SK-N-SH (cell line): ENCODE measurements around the gene MAN2B2. TPM values are rescaled to one million over a fixed set of nuclear protein-coding genes. Genes with fewer than 3 reads are reported as not detected.
A peak's percentile ranks its signal among the peaks of the same experiment; 100 is the strongest.

Experiments used
- CTCF ChIA-PET: fragments of 300-600, 350-600 bp; formaldehyde crosslinking; extraction: SDS; loops from one replicate; lab custom pipeline; 2021; lab: Yijun Ruan, JAX
- POLR2A ChIA-PET: fragments of 350-600 bp; sonication (Branson Sonifier 250); formaldehyde crosslinking; extraction: SDS; loops from one replicate; lab custom pipeline; 2020; ENCODE audit warnings: antibody characterized with exemption, inconsistent platforms; lab: Yijun Ruan, JAX
- DNase-seq: peaks from one replicate; pipeline ENCODE4 v3.0.0; 2012
- H2AFZ ChIP-seq: fragments of 200-600 bp; sonication (generic); 2 replicates; pipeline ENCODE4 v1.8.1; 2016; ENCODE audit warnings: antibody characterized with exemption, mild to moderate bottlenecking, low read depth
- H3F3A ChIP-seq: fragments of 200-600 bp; sonication (generic); replicated peaks from 2 replicates; pipeline ENCODE3; 2016; ENCODE audit warnings: antibody characterized with exemption, mild to moderate bottlenecking; ENCODE audit not compliant: insufficient read depth
- H3K27ac ChIP-seq, 2 experiments: fragments of 200-500 bp in 1 of 2; fragments of 200-600 bp in 1 of 2; sonication (Bioruptor generic) in 1 of 2; sonication (generic), shearing (Covaris generic) in 1 of 2; 2 replicates each; pipeline versions ENCODE4 v1.5.1 to v1.6.1; 2014 to 2016; ENCODE audit warnings: low read depth in 2 of 2, inconsistent platforms in 1 of 2, low read length in 1 of 2, mild to moderate bottlenecking in 1 of 2, mixed read lengths in 1 of 2
- H3K27me3 ChIP-seq: fragments of 200-600 bp; sonication (generic), shearing (Covaris generic); 2 replicates; pipeline ENCODE4 v1.6.1; 2016; ENCODE audit warnings: mixed run types; ENCODE audit not compliant: insufficient read depth
- H3K36me3 ChIP-seq, 2 experiments: fragments of 200-500 bp in 1 of 2; fragments of 200-600 bp in 1 of 2; sonication (Bioruptor generic) in 1 of 2; sonication (generic) in 1 of 2; replicated peaks in 1 of 2; 2 replicates each; pipeline versions ENCODE3 to v1.5.1; 2014 to 2016; ENCODE audit warnings: low read length in 1 of 2, mild to moderate bottlenecking in 1 of 2; ENCODE audit not compliant: insufficient read depth in 2 of 2, control insufficient read depth in 1 of 2
- H3K4me1 ChIP-seq, 2 experiments: fragments of 200-500 bp in 1 of 2; fragments of 200-600 bp in 1 of 2; sonication (Bioruptor generic) in 1 of 2; sonication (generic), shearing (Covaris generic) in 1 of 2; 2 replicates each; pipeline versions ENCODE4 v1.5.1 to v1.6.1; 2014 to 2016; ENCODE audit warnings: low read depth in 1 of 2, low read length in 1 of 2, mixed run types in 1 of 2; ENCODE audit not compliant: insufficient read depth in 2 of 2, control insufficient read depth in 1 of 2
- H3K4me2 ChIP-seq: fragments of 200-600 bp; sonication (generic), shearing (Covaris generic); 2 replicates; pipeline ENCODE4 v1.6.1; 2017; ENCODE audit warnings: mixed run types
- H3K4me3 ChIP-seq, 2 experiments: fragments of 200-500 bp in 1 of 2; fragments of 200-600 bp in 1 of 2; sonication (Bioruptor generic) in 1 of 2; sonication (generic), shearing (Covaris generic) in 1 of 2; 2 replicates each; pipeline versions ENCODE4 v1.5.1 to v1.8.1; 2014 to 2016; ENCODE audit warnings: low read depth in 2 of 2, inconsistent platforms in 1 of 2, low read length in 1 of 2, mild to moderate bottlenecking in 1 of 2, mixed read lengths in 1 of 2, moderate library complexity in 1 of 2
- H3K79me2 ChIP-seq: fragments of 200-600 bp; sonication (generic); 2 replicates; pipeline ENCODE4 v1.8.1; 2017; ENCODE audit warnings: mild to moderate bottlenecking; ENCODE audit not compliant: insufficient read depth
- H3K9ac ChIP-seq: fragments of 200-600 bp; sonication (generic); 2 replicates; pipeline ENCODE4 v1.6.1; 2017; ENCODE audit warnings: mixed run types
- H3K9me2 ChIP-seq: fragments of 200-600 bp; sonication (generic); 2 replicates; pipeline ENCODE4 v1.6.1; 2017; ENCODE audit warnings: mixed run types
- H3K9me3 ChIP-seq: fragments of 200-600 bp; sonication (generic); 2 replicates; pipeline ENCODE4 v1.6.1; 2017; ENCODE audit warnings: mixed run types, mild to moderate bottlenecking, moderate library complexity
- H4K20me1 ChIP-seq: fragments of 200-600 bp; sonication (generic); 2 replicates; pipeline ENCODE4 v1.6.1; 2017; ENCODE audit warnings: mild to moderate bottlenecking, mixed run types; ENCODE audit not compliant: insufficient read depth
- CHD2 ChIP-seq: fragments of 150-350 bp; IDR thresholded peaks from 2 replicates; pipeline ENCODE4 v1.6.1; 2018; ENCODE audit warnings: low read length; ENCODE audit not compliant: partially characterized antibody
- CTCF ChIP-seq: fragments of 200-600 bp; sonication (generic); IDR thresholded peaks from 2 replicates; pipeline ENCODE4 v1.6.1; 2017; ENCODE audit warnings: antibody characterized with exemption, mild to moderate bottlenecking, moderate library complexity
- ELF1 ChIP-seq: IDR thresholded peaks from 2 replicates; pipeline ENCODE4 v1.4.0; 2012
- EP300 ChIP-seq, 2 experiments: IDR thresholded peaks; 2 replicates each; pipeline versions ENCODE4 v1.4.0 to v1.6.1; 2012; ENCODE audit warnings: borderline replicate concordance in 1 of 2, low read depth in 1 of 2, low read length in 1 of 2
- EZH2phosphoT487 ChIP-seq: fragments of 200-600 bp; sonication (generic); IDR thresholded peaks from 2 replicates; pipeline ENCODE4 v1.6.1; 2017; ENCODE audit warnings: low read depth, mixed run types, mild to moderate bottlenecking, antibody characterized with exemption, moderate library complexity, borderline replicate concordance
- FOSL2 ChIP-seq: IDR thresholded peaks from 2 replicates; pipeline ENCODE4 v1.4.0; 2012; ENCODE audit warnings: low read depth, mild to moderate bottlenecking, moderate library complexity, borderline replicate concordance
- FOXJ3 ChIP-seq: sonication (generic); formaldehyde crosslinking; IDR thresholded peaks from 2 replicates; pipeline ENCODE4 v1.5.1; 2020; ENCODE audit warnings: mild to moderate bottlenecking, missing genetic modification reagents
- GATA2 ChIP-seq: sonication (generic); formaldehyde crosslinking; IDR thresholded peaks from 2 replicates; pipeline ENCODE4 v1.5.0; 2020; ENCODE audit warnings: mild to moderate bottlenecking, missing genetic modification reagents
- MEF2A ChIP-seq: IDR thresholded peaks from 2 replicates; pipeline ENCODE4 v1.4.0; 2012; ENCODE audit warnings: low read depth, borderline replicate concordance
- NFIC ChIP-seq: IDR thresholded peaks from 2 replicates; pipeline ENCODE4 v1.4.0; 2012; ENCODE audit warnings: borderline replicate concordance
- POLR2AphosphoS5 ChIP-seq: IDR thresholded peaks from 2 replicates; pipeline ENCODE4 v1.6.1; 2012; ENCODE audit warnings: low read depth, low read length
- RAD21 ChIP-seq: IDR thresholded peaks from 2 replicates; pipeline ENCODE4 v1.6.1; 2012; ENCODE audit warnings: mild to moderate bottlenecking, low read length
- RFX5 ChIP-seq: IDR thresholded peaks from 2 replicates; pipeline ENCODE4 v1.6.1; 2012; ENCODE audit warnings: mild to moderate bottlenecking, improper control_type of control experiment, low read length
- RXRA ChIP-seq: IDR thresholded peaks from 2 replicates; pipeline ENCODE4 v1.4.0; 2012; ENCODE audit warnings: low read depth, mild to moderate bottlenecking, borderline replicate concordance
- TCF12 ChIP-seq: IDR thresholded peaks from 2 replicates; pipeline ENCODE4 v1.4.0; 2012
- USF1 ChIP-seq: IDR thresholded peaks from 2 replicates; pipeline ENCODE4 v1.4.0; 2012; ENCODE audit warnings: low read depth, borderline replicate concordance
- YY1 ChIP-seq: IDR thresholded peaks from 2 replicates; pipeline ENCODE4 v1.4.0; 2012; ENCODE audit warnings: low read depth, mild to moderate bottlenecking
- whole genome bisulfite sequencing: methylation state at CpG from one replicate; pipeline ENCODE4 v1.1.6; 2017; ENCODE audit warnings: low lambda C conversion rate; 5-methylcytosine and 5-hydroxymethylcytosine counted together
- polyA plus RNA-seq, 3 experiments: library from polyadenylated mRNA; depleted of rRNA; stranded (reverse); fragments of >200 nt; gene quantifications; 2 replicates each; pipeline ENCODE4 v1.2.3, GENCODE V29; 2012
- TF ChIP-seq, protein P1 (sequence below): IDR thresholded peaks from 2 replicates; pipeline ENCODE4 v1.4.0; 2012; ENCODE audit warnings: low read depth
- TF ChIP-seq, protein P2 (sequence below): fragments of 150-350 bp; IDR thresholded peaks from 2 replicates; pipeline ENCODE4 v1.6.1; 2016; ENCODE audit warnings: mild to moderate bottlenecking, low read depth, low read length
- TF ChIP-seq, protein P3 (sequence below): fragments of 150-350 bp; IDR thresholded peaks from 2 replicates; pipeline ENCODE4 v1.6.1; 2017; ENCODE audit warnings: antibody characterized with exemption, low read length, low read depth, borderline replicate concordance

The MAN2B2 gene
- polyA plus RNA-seq, 1 of the 3 experiments (the other 2 are of a cell fraction): 24.9 TPM

- 96% methylated on average over 14 of the region's 14 CpGs for WGBS
- Histone ChIP-seq H4K20me1 (peaks cover 23% of the 10 kb centered on the region), H3K27me3 (no peaks in the 10 kb centered on the region), H3K4me1 (peaks cover 0 to 14% of the 10 kb centered on the region in 2 experiments; a peak in 3 of 4 replicates), H2AFZ (peak overlapping the region; percentile 99; the same call in 1 of the 2 replicates), H3K9me3 (no peaks in the 10 kb centered on the region), H3K4me3 (no peak overlapping the region), H3K79me2 (peaks cover 37% of the 10 kb centered on the region), H3K36me3 (peaks cover 13 to 16% of the 10 kb centered on the region in 2 experiments), H3K4me2 (no peak overlapping the region), H3K9me2 (no peaks in the 10 kb centered on the region), H3K9ac (no peak overlapping the region), H3F3A (peaks cover 11% of the 10 kb centered on the region), H3K27ac (no peak overlapping the region)
- TF ChIP-seq GATA2 (CRISPR knock-in tag) (no peak), USF1 (no peak), EP300 (IDR thresholded peaks at IDR 0.05; ENCODE audit: borderline replicate concordance in 1 of 2, low read depth in 1 of 2, low read length in 1 of 2) (no peak), POLR2AphosphoS5 (no peak), RAD21 (no peak), MEF2A (no peak)
- TF ChIP-seq, protein P1, sequence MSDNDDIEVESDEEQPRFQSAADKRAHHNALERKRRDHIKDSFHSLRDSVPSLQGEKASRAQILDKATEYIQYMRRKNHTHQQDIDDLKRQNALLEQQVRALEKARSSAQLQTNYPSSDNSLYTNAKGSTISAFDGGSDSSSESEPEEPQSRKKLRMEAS: no peak
- ChIA-PET CTCF (interaction anchor here (1.0 kb wide), 1 partner anchor 79 kb away, joined by 3 read pairs; no protein-coding TSS in a partner anchor), POLR2A (interaction anchor here (0.7 to 1.4 kb wide), 2 partner anchors 78 to 369 kb away, joined by 5 read pairs; partner anchors contain the start of gene WFS1)
- DNase-seq: no peak
Observed at GRCh38 chr4:6639137-6639680, 64.2 kb downstream of the MAN2B2 start.

GRCh38 chr4:6640292-6641163, 65.5 kb downstream of the MAN2B2 start, which contains the start of gene MRFAP1:
Gene MRFAP1, plus strand, starts transcription at chr4:6640685. Its CDS starts 178 bp downstream, at chr4:6640863.
- WGBS: under 1% methylated on average over 63 of the region's 90 CpGs
- peak; percentile 98 for DNase-seq
- Histone ChIP-seq H4K20me1 (peaks cover 23% of the 10 kb centered on the region), H3K27me3 (no peaks in the 10 kb centered on the region), H3F3A (peaks cover 11% of the 10 kb centered on the region), H3K4me2 (peak within 1 kb of the TSS; percentile 92), H2AFZ (peak within 1 kb of the TSS; percentile 99), H3K4me1 (peaks cover 0 to 14% of the 10 kb centered on the region in 2 experiments; a peak in 3 of 4 replicates), H3K9me3 (no peaks in the 10 kb centered on the region), H3K9ac (peak within 1 kb of the TSS; percentile 90), H3K79me2 (peaks cover 40% of the 10 kb centered on the region), H3K9me2 (no peaks in the 10 kb centered on the region), H3K4me3 (peak within 1 kb of the TSS; percentile 98 to 99), H3K36me3 (peaks cover 13 to 16% of the 10 kb centered on the region in 2 experiments), H3K27ac (peak within 1 kb of the TSS; percentile 95 to 96)
- POLR2A ChIA-PET: interaction anchor here (0.6 to 2.7 kb wide), 7 partner anchors 11 to 77 kb away, joined by 3 to 11 read pairs (median 5); partner anchors contain the start of genes MAN2B2 and MRFAP1L1
- CTCF ChIA-PET: interaction anchor here (1.2 to 1.4 kb wide), 2 partner anchors 35 to 92 kb away, joined by 4 to 5 read pairs; no protein-coding TSS in a partner anchor
- no peak for TF ChIP-seq EZH2phosphoT487
- TF ChIP-seq RAD21: no peak
- no peak for TF ChIP-seq FOSL2
- no peak for TF ChIP-seq NFIC
- TF ChIP-seq RXRA: no peak
- TF ChIP-seq, protein P2, sequence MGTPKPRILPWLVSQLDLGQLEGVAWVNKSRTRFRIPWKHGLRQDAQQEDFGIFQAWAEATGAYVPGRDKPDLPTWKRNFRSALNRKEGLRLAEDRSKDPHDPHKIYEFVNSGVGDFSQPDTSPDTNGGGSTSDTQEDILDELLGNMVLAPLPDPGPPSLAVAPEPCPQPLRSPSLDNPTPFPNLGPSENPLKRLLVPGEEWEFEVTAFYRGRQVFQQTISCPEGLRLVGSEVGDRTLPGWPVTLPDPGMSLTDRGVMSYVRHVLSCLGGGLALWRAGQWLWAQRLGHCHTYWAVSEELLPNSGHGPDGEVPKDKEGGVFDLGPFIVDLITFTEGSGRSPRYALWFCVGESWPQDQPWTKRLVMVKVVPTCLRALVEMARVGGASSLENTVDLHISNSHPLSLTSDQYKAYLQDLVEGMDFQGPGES: no peak
- no peak for TF ChIP-seq RFX5
- no peak; a peak in 1 of 4 replicates for TF ChIP-seq EP300 (IDR thresholded peaks at IDR 0.05; ENCODE audit: borderline replicate concordance in 1 of 2, low read depth in 1 of 2, low read length in 1 of 2)
- no peak; the same call in 1 of the 2 replicates for TF ChIP-seq ELF1
- TF ChIP-seq, protein P3, sequence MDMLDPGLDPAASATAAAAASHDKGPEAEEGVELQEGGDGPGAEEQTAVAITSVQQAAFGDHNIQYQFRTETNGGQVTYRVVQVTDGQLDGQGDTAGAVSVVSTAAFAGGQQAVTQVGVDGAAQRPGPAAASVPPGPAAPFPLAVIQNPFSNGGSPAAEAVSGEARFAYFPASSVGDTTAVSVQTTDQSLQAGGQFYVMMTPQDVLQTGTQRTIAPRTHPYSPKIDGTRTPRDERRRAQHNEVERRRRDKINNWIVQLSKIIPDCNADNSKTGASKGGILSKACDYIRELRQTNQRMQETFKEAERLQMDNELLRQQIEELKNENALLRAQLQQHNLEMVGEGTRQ: no peak
- TF ChIP-seq CTCF: no peak
- TF ChIP-seq CHD2: peak; percentile 39
- TF ChIP-seq FOXJ3 (CRISPR knock-in tag): peak; percentile 66; the same call in 1 of the 2 replicates
- peak; percentile 95 for TF ChIP-seq YY1
- TF ChIP-seq TCF12: no peak
